RWPE1 (cell line): ENCODE data around the gene CNNM1.

Experiments
- CTCF ChIA-PET: fragments of 350-600 bp; sonication (Branson Sonifier 250); formaldehyde crosslinking; extraction: SDS; loops from one replicate; lab custom pipeline; 2021; lab: Yijun Ruan, JAX
- POLR2A ChIA-PET: fragments of 400-600 bp; formaldehyde crosslinking; extraction: SDS; loops from one replicate; lab custom pipeline; 2020; ENCODE audit warnings: antibody characterized with exemption; ENCODE audit not compliant: low non-redundant PET; lab: Yijun Ruan, JAX
- DNase-seq: peaks from one replicate; pipeline ENCODE4 v3.0.0; 2012; ENCODE audit warnings: low spot score
- H3K27ac ChIP-seq: fragments of 450-650 bp; 2 replicates; pipeline ENCODE4 v1.5.1; 2017
- CTCF ChIP-seq: fragments of 450-650 bp; conservative IDR thresholded peaks from 2 replicates; pipeline ENCODE4 v1.5.1; 2017; ENCODE audit warnings: low read depth, mild to moderate bottlenecking

The CNNM1 gene

GRCh38 chr10:99399664-99400063, 70.5 kb downstream of the CNNM1 start:
- CTCF ChIA-PET, result interaction anchor here (0.9 kb wide), 1 partner anchor 36 kb away, joined by 3 read pairs; no protein-coding TSS in a partner anchor
- DNase-seq, result no peak
- no peak for TF ChIP-seq CTCF
- no peak overlapping the region for H3K27ac ChIP-seq
- POLR2A ChIA-PET, result no interaction called here

GRCh38 chr10:99403674-99404073, 74.5 kb downstream of the CNNM1 start:
- ChIA-PET CTCF (interaction anchor here (1.2 kb wide), 1 partner anchor 11 kb away, joined by 4 read pairs; no protein-coding TSS in a partner anchor), POLR2A (interaction anchor here (0.6 kb wide), 1 partner anchor 109 kb away, joined by 6 read pairs; no protein-coding TSS in a partner anchor)
- peak; percentile 44 for DNase-seq
- TF ChIP-seq CTCF, result no peak
- no peak overlapping the region for H3K27ac ChIP-seq

GRCh38 chr10:99406149-99406548, 77.0 kb downstream of the CNNM1 start:
- DNase-seq, result no peak
- no peak for TF ChIP-seq CTCF
- no peak overlapping the region for H3K27ac ChIP-seq
- ChIA-PET CTCF (no interaction called here), POLR2A (no interaction called here)

GRCh38 chr10:99410146-99410545, 81.0 kb downstream of the CNNM1 start:
- CTCF ChIA-PET, result interaction anchor here (1.2 kb wide), 1 partner anchor 26 kb away, joined by 3 read pairs; no protein-coding TSS in a partner anchor
- POLR2A ChIA-PET, result no interaction called here
- DNase-seq, result no peak
- H3K27ac ChIP-seq, result no peak overlapping the region
- TF ChIP-seq CTCF, result no peak

GRCh38 chr10:99410876-99411275, 81.7 kb downstream of the CNNM1 start:
- ChIA-PET CTCF (interaction anchor here (1.2 kb wide), 1 partner anchor 25 kb away, joined by 3 read pairs; no protein-coding TSS in a partner anchor), POLR2A (no interaction called here)
- DNase-seq, result no peak
- no peak overlapping the region for H3K27ac ChIP-seq
- no peak for TF ChIP-seq CTCF

GRCh38 chr10:99411546-99411945, 82.4 kb downstream of the CNNM1 start:
- ChIA-PET CTCF (no interaction called here), POLR2A (no interaction called here)
- TF ChIP-seq CTCF, result no peak

More at GRCh38 chr10:99411546-99411945, 82.4 kb downstream of the CNNM1 start:
- no peak overlapping the region for H3K27ac ChIP-seq
- DNase-seq, result no peak
